ENCODE measurements around the gene RAB12.
A peak's percentile ranks its signal among the peaks of the same experiment; 100 is the strongest.
"Not testable (repeated sequence)": the region's sequence is repeated elsewhere in the genome, so short reads cannot be mapped to it uniquely, and the experiment has no call there.

Gene RAB12

GRCh38 chr18:8627540-8627939, 18.3 kb downstream of the RAB12 start:
- H3K27me3 ChIP-seq (replicated peaks; ENCODE audit: control insufficient read depth, insufficient read depth, low read length): no peaks in the 10 kb centered on the region
- H3K9ac ChIP-seq (ENCODE audit: low read length): no peak overlapping the region
- no peak for DNase-seq (ENCODE audit: low read depth)
- peaks cover 18% of the 10 kb centered on the region for H3K4me1 ChIP-seq (ENCODE audit: control insufficient read depth, insufficient read depth, low read length)
- H3K4me3 ChIP-seq (ENCODE audit: low read length): no peak overlapping the region
- no peaks in the 10 kb centered on the region for H3K9me3 ChIP-seq (ENCODE audit: control insufficient read depth, low read length)
- peaks cover 46% of the 10 kb centered on the region for H3K36me3 ChIP-seq (ENCODE audit: control insufficient read depth, insufficient read depth, low read length, severe bottlenecking)

GRCh38 chr18:8629602-8630001, 20.4 kb downstream of the RAB12 start:
- peaks cover 10% of the 10 kb centered on the region for H3K4me1 ChIP-seq (ENCODE audit: control insufficient read depth, insufficient read depth, low read length)
- no peaks in the 10 kb centered on the region for H3K27me3 ChIP-seq (replicated peaks; ENCODE audit: control insufficient read depth, insufficient read depth, low read length)
- no peak overlapping the region for H3K4me3 ChIP-seq (ENCODE audit: low read length)
- no peak for DNase-seq (ENCODE audit: low read depth)
- no peaks in the 10 kb centered on the region for H3K9me3 ChIP-seq (ENCODE audit: control insufficient read depth, low read length)
- H3K36me3 ChIP-seq (ENCODE audit: control insufficient read depth, insufficient read depth, low read length, severe bottlenecking): peaks cover 65% of the 10 kb centered on the region
- H3K9ac ChIP-seq (ENCODE audit: low read length): no peak overlapping the region

DNA sequence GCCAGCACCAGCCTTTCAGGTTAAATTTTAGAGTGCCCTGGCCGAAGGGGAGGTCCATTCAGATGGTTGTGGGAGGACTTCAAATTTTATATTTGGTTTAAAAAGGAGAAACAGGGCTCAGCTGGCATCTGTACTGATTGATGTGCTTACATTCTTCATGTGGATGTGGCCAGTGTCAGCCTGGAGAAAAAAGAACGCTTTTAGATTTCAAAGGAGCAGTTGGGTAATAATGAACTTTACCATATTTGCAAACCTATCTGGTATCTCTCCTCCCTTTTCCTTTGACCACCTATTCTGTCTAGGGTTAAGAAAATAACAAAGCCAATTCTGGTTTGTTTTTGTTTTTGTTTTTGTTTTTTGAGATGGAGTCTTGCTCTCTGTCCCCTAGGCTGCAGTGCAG, 21.3 kb downstream of the RAB12 start:
- peaks cover 17% of the 10 kb centered on the region for H3K4me1 ChIP-seq (ENCODE audit: control insufficient read depth, insufficient read depth, low read length)
- H3K4me3 ChIP-seq (ENCODE audit: low read length): no peak overlapping the region
- H3K36me3 ChIP-seq (ENCODE audit: control insufficient read depth, insufficient read depth, low read length, severe bottlenecking): peaks cover 66% of the 10 kb centered on the region
- no peaks in the 10 kb centered on the region for H3K9me3 ChIP-seq (ENCODE audit: control insufficient read depth, low read length)
- DNase-seq (ENCODE audit: low read depth): no peak
- no peaks in the 10 kb centered on the region for H3K27me3 ChIP-seq (replicated peaks; ENCODE audit: control insufficient read depth, insufficient read depth, low read length)
- H3K9ac ChIP-seq (ENCODE audit: low read length): no peak overlapping the region

DNA sequence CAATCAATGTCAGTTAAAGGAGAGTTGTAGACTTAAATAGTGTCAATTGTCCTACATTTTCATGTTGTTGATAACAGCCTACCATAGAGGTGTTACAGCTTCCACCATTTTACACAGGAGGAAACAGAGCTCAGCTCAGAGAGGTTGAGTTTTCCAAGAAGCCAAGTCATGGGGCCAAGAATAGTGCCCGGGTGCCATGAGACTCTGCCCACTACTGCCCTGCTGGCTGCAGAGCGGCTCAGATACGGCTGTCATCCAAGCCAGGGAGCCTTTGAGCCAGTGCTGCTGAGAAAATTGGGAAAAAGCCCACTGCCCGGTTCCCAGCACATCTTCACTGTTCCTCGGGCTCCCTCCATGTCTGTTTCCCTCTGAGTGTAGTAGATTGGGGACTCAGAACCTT, 22.0 kb downstream of the RAB12 start:
- no peak for DNase-seq (ENCODE audit: low read depth)
- Histone ChIP-seq H3K36me3 (ENCODE audit: control insufficient read depth, insufficient read depth, low read length, severe bottlenecking) (peaks cover 66% of the 10 kb centered on the region), H3K27me3 (replicated peaks; ENCODE audit: control insufficient read depth, insufficient read depth, low read length) (no peaks in the 10 kb centered on the region)

GRCh38 chr18:8632386-8632785, 23.1 kb downstream of the RAB12 start:
- H3K4me3 ChIP-seq (ENCODE audit: low read length): no peak overlapping the region
- peaks cover 66% of the 10 kb centered on the region for H3K36me3 ChIP-seq (ENCODE audit: control insufficient read depth, insufficient read depth, low read length, severe bottlenecking)
- H3K4me1 ChIP-seq (ENCODE audit: control insufficient read depth, insufficient read depth, low read length): peaks cover 17% of the 10 kb centered on the region
- H3K27me3 ChIP-seq (replicated peaks; ENCODE audit: control insufficient read depth, insufficient read depth, low read length): no peaks in the 10 kb centered on the region
- no peak for DNase-seq (ENCODE audit: low read depth)
- no peaks in the 10 kb centered on the region for H3K9me3 ChIP-seq (ENCODE audit: control insufficient read depth, low read length)
- no peak overlapping the region for H3K9ac ChIP-seq (ENCODE audit: low read length)

More for the DNA sequence above, 22.0 kb downstream of the RAB12 start:
- H3K4me1 ChIP-seq (ENCODE audit: control insufficient read depth, insufficient read depth, low read length): peaks cover 17% of the 10 kb centered on the region
- no peak overlapping the region for H3K9ac ChIP-seq (ENCODE audit: low read length)
- no peaks in the 10 kb centered on the region for H3K9me3 ChIP-seq (ENCODE audit: control insufficient read depth, low read length)
- H3K4me3 ChIP-seq (ENCODE audit: low read length): no peak overlapping the region

DNA sequence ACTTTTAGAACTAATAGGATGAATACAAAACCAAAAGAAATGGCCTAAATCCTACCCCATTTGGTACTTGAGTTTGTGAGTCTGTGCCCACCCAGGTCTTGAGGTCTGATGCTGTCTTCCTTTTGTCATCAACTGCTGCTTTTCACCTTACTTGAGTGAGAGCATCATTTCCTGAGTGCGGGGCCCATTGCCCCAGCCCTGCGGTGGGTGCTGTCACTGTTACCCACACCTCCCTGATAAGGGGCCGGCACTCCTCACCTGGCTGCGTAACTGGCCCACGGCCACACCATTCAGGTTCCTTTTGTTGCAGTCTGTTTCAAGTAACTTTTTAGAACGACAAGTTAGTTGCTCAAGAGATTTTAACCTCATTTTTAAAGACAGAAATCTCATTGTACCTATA, 25.3 kb downstream of the RAB12 start:
- Histone ChIP-seq H3K36me3 (ENCODE audit: control insufficient read depth, insufficient read depth, low read length, severe bottlenecking) (peaks cover 77% of the 10 kb centered on the region), H3K9me3 (ENCODE audit: control insufficient read depth, low read length) (no peaks in the 10 kb centered on the region), H3K9ac (ENCODE audit: low read length) (no peak overlapping the region), H3K4me3 (ENCODE audit: low read length) (no peak overlapping the region), H3K4me1 (ENCODE audit: control insufficient read depth, insufficient read depth, low read length) (peaks cover 17% of the 10 kb centered on the region), H3K27me3 (replicated peaks; ENCODE audit: control insufficient read depth, insufficient read depth, low read length) (no peaks in the 10 kb centered on the region)
- DNase-seq (ENCODE audit: low read depth): no peak

GRCh38 chr18:8635087-8635486, 25.9 kb downstream of the RAB12 start:
- Histone ChIP-seq H3K9me3 (ENCODE audit: control insufficient read depth, low read length) (no peaks in the 10 kb centered on the region), H3K4me1 (ENCODE audit: control insufficient read depth, insufficient read depth, low read length) (peaks cover 16% of the 10 kb centered on the region), H3K4me3 (ENCODE audit: low read length) (no peak overlapping the region), H3K9ac (ENCODE audit: low read length) (no peak overlapping the region), H3K36me3 (ENCODE audit: control insufficient read depth, insufficient read depth, low read length, severe bottlenecking) (peaks cover 77% of the 10 kb centered on the region), H3K27me3 (replicated peaks; ENCODE audit: control insufficient read depth, insufficient read depth, low read length) (no peaks in the 10 kb centered on the region)
- no peak for DNase-seq (ENCODE audit: low read depth)

GRCh38 chr18:8639762-8640161, 30.5 kb downstream of the RAB12 start:
- Histone ChIP-seq H3K4me3 (ENCODE audit: low read length) (no peak overlapping the region), H3K4me1 (ENCODE audit: control insufficient read depth, insufficient read depth, low read length) (peaks cover 6% of the 10 kb centered on the region), H3K9me3 (ENCODE audit: control insufficient read depth, low read length) (no peaks in the 10 kb centered on the region), H3K27me3 (replicated peaks; ENCODE audit: control insufficient read depth, insufficient read depth, low read length) (no peaks in the 10 kb centered on the region), H3K9ac (ENCODE audit: low read length) (no peak overlapping the region), H3K36me3 (ENCODE audit: control insufficient read depth, insufficient read depth, low read length, severe bottlenecking) (peaks cover 62% of the 10 kb centered on the region)
- DNase-seq (ENCODE audit: low read depth): no peak

- Histone ChIP-seq H3K4me1 (ENCODE audit: control insufficient read depth, insufficient read depth, low read length) (no peaks in the 10 kb centered on the region), H3K27me3 (replicated peaks; ENCODE audit: control insufficient read depth, insufficient read depth, low read length) (no peaks in the 10 kb centered on the region), H3K4me3 (ENCODE audit: low read length) (no peak overlapping the region), H3K9ac (ENCODE audit: low read length) (no peak overlapping the region), H3K9me3 (ENCODE audit: control insufficient read depth, low read length) (no peaks in the 10 kb centered on the region), H3K36me3 (ENCODE audit: control insufficient read depth, insufficient read depth, low read length, severe bottlenecking) (peaks cover 28% of the 10 kb centered on the region)
- DNase-seq (ENCODE audit: low read depth): peak; percentile 33
Observed at GRCh38 chr18:8643326-8643878, 34.2 kb downstream of the RAB12 start.

- not testable (repeated sequence) for H3K9me3 ChIP-seq (ENCODE audit: control insufficient read depth, low read length)
Observed at GRCh38 chr18:8647359-8647758, 38.1 kb downstream of the RAB12 start.

GRCh38 chr18:8651478-8652261, 42.4 kb downstream of the RAB12 start:
- H3K4me1 ChIP-seq (ENCODE audit: control insufficient read depth, insufficient read depth, low read length); H3K27me3 ChIP-seq (replicated peaks; ENCODE audit: control insufficient read depth, insufficient read depth, low read length); H3K9me3 ChIP-seq (ENCODE audit: control insufficient read depth, low read length); H3K4me3 ChIP-seq (ENCODE audit: low read length); DNase-seq (ENCODE audit: low read depth); H3K9ac ChIP-seq (ENCODE audit: low read length); H3K36me3 ChIP-seq (ENCODE audit: control insufficient read depth, insufficient read depth, low read length, severe bottlenecking): not testable (repeated sequence)

More at GRCh38 chr18:8647359-8647758, 38.1 kb downstream of the RAB12 start:
- not testable (repeated sequence) for H3K4me3 ChIP-seq (ENCODE audit: low read length); H3K9ac ChIP-seq (ENCODE audit: low read length); H3K4me1 ChIP-seq (ENCODE audit: control insufficient read depth, insufficient read depth, low read length); DNase-seq (ENCODE audit: low read depth); H3K36me3 ChIP-seq (ENCODE audit: control insufficient read depth, insufficient read depth, low read length, severe bottlenecking); H3K27me3 ChIP-seq (replicated peaks; ENCODE audit: control insufficient read depth, insufficient read depth, low read length)

Data from adipocyte (in vitro differentiated cells).